ENCODE results near the gene ZNF282. TPM values are rescaled to one million over a fixed set of nuclear protein-coding genes. Genes with fewer than 3 reads are reported as not detected.
A peak's percentile ranks its signal among the peaks of the same experiment; 100 is the strongest.

ZNF282 gene
- total RNA-seq, 1 donor: 15.5 TPM

DNA sequence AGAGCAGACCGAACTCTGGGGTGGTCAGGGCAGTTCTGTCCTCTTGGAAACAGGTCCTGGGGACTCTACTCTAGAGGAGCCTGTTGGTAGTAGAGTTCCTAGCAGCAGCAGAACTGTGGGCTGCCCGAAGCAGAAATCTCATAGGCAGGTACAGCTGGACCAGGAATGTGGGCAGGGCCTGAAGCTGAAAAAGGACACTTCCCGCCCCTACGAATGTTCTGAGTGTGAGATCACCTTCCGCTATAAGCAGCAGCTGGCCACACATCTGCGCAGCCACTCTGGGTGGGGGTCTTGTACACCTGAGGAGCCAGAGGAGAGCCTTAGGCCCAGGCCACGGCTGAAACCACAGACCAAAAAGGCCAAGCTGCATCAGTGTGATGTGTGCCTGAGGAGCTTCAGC, 58.3 kb downstream of the ZNF282 start:
- no peak overlapping the region for H3K4me3 ChIP-seq (ENCODE audit: low read depth, low read length)
- DNase-seq (ENCODE audit: low read depth): no peak
- TF ChIP-seq, protein P1, sequence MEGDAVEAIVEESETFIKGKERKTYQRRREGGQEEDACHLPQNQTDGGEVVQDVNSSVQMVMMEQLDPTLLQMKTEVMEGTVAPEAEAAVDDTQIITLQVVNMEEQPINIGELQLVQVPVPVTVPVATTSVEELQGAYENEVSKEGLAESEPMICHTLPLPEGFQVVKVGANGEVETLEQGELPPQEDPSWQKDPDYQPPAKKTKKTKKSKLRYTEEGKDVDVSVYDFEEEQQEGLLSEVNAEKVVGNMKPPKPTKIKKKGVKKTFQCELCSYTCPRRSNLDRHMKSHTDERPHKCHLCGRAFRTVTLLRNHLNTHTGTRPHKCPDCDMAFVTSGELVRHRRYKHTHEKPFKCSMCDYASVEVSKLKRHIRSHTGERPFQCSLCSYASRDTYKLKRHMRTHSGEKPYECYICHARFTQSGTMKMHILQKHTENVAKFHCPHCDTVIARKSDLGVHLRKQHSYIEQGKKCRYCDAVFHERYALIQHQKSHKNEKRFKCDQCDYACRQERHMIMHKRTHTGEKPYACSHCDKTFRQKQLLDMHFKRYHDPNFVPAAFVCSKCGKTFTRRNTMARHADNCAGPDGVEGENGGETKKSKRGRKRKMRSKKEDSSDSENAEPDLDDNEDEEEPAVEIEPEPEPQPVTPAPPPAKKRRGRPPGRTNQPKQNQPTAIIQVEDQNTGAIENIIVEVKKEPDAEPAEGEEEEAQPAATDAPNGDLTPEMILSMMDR (IDR thresholded peaks at IDR 0.05; ENCODE audit: insufficient read depth, low read length): no peak

- DNase-seq (ENCODE audit: low read depth): no peak
- no peak overlapping the region for H3K4me3 ChIP-seq (ENCODE audit: low read depth, low read length)
- TF ChIP-seq, protein P1 (IDR thresholded peaks at IDR 0.05; ENCODE audit: insufficient read depth, low read length): no peak
Measured at GRCh38 chr7:149254181-149254858, 59.0 kb downstream of the ZNF282 start.

DNA sequence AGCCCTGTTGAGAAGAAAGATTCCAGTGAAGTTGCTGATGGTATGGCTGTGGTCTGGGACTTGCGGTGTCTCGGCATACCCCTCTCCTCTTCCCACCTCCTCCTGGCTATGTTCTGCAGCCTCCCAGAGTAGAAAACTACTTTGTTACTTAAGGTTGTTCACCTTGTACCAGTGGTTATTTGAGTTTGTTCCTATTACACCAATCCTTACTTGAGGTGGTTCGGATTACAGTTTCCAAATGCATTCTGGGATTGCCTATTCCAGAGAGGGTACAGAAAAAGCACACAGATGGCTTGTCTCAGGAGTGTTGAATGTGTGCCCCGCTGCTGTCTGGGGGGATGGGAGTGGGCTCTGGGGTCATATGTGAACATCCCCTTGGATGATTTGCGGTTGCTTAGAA, 59.8 kb downstream of the ZNF282 start:
- DNase-seq (ENCODE audit: low read depth): no peak
- TF ChIP-seq, protein P1 (IDR thresholded peaks at IDR 0.05; ENCODE audit: insufficient read depth, low read length): no peak
- H3K4me3 ChIP-seq (ENCODE audit: low read depth, low read length): no peak overlapping the region

DNA sequence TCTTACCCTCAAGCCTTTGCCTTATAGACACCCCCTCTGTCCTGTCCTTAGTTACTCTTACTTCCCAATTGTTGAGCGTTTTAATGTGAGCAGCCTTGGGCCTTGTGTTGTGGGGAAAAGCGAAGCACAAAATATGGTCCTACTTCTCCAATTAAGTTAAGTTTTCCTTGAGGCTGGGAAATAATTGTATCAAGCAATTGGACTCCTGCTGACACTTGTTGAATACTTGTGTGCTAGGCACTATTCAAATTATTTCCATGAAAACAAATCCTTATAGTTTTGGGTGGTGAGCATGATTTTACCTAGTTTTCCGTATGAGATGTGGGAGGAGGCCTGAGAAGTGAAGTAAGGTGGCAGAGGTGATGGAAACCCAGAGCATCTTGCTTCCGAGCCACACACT, 61.2 kb downstream of the ZNF282 start:
- DNase-seq (ENCODE audit: low read depth): no peak
- TF ChIP-seq, protein P1 (IDR thresholded peaks at IDR 0.05; ENCODE audit: insufficient read depth, low read length): no peak
- no peak overlapping the region for H3K4me3 ChIP-seq (ENCODE audit: low read depth, low read length)

GRCh38 chr7:149257146-149257545, 61.8 kb downstream of the ZNF282 start:
- no peak overlapping the region for H3K4me3 ChIP-seq (ENCODE audit: low read depth, low read length)
- TF ChIP-seq, protein P1 (IDR thresholded peaks at IDR 0.05; ENCODE audit: insufficient read depth, low read length): no peak
- DNase-seq (ENCODE audit: low read depth): no peak

GRCh38 chr7:149261316-149261828, 66.0 kb downstream of the ZNF282 start:
- H3K4me3 ChIP-seq (ENCODE audit: low read depth, low read length): peak overlapping the region; percentile 74
- TF ChIP-seq, protein P1 (IDR thresholded peaks at IDR 0.05; ENCODE audit: insufficient read depth, low read length): no peak
- peak; percentile 41 for DNase-seq (ENCODE audit: low read depth)

Measured in fibroblast of the aortic adventitia (primary cell).